Measurements from ENCODE around the gene RPL6.
"Not testable (repeated sequence)": the region's sequence is repeated elsewhere in the genome, so short reads cannot be mapped to it uniquely, and the experiment has no call there.

The RPL6 gene

GRCh38 chr12:112419297-112420133 lies 10.1 kb upstream of the RPL6 start:
- peak in 14 of 56 donors; percentile 5 to 66 (median 37) for DNase-seq

GRCh38 chr12:112418608-112419296 lies 9.3 kb upstream of the RPL6 start, which contains the start of gene PTPN11:
PTPN11 (plus strand) TSS chr12:112418947; CDS start chr12:112419112, 165 bp downstream.
- DNase-seq: peak; percentile 20 to 91 (median 79)

GRCh38 chr12:112418273-112418607 lies 8.8 kb upstream of the RPL6 start:
- DNase-seq: no peak

GRCh38 chr12:112415457-112415856 lies 6.1 kb upstream of the RPL6 start:
- not testable (repeated sequence) for DNase-seq

- DNase-seq: no peak
Measured at GRCh38 chr12:112413855-112414625, 4.6 kb upstream of the RPL6 start.

GRCh38 chr12:112409906-112410244 lies 470 bp upstream of the RPL6 start:
- no peak for DNase-seq

GRCh38 chr12:112408621-112409020 lies 784 bp downstream of the RPL6 start:
- DNase-seq: no peak

GRCh38 chr12:112407683-112408082 lies 1.7 kb downstream of the RPL6 start:
- DNase-seq: not testable (repeated sequence)

- no peak for DNase-seq
Measured at GRCh38 chr12:112406519-112407488, 2.6 kb downstream of the RPL6 start.

GRCh38 chr12:112401903-112402498 lies 7.4 kb downstream of the RPL6 start:
- no peak for DNase-seq

GRCh38 chr12:112401054-112401453 lies 8.4 kb downstream of the RPL6 start:
- no peak for DNase-seq

GRCh38 chr12:112393328-112393727 lies 16.1 kb downstream of the RPL6 start:
- DNase-seq: no peak

GRCh38 chr12:112389922-112390654 lies 19.3 kb downstream of the RPL6 start:
- DNase-seq: not testable (repeated sequence)

GRCh38 chr12:112389228-112389627 lies 20.2 kb downstream of the RPL6 start:
- no peak for DNase-seq

- DNase-seq: no peak
Measured at GRCh38 chr12:112386726-112387125, 22.7 kb downstream of the RPL6 start.

GRCh38 chr12:112382866-112383265 lies 26.5 kb downstream of the RPL6 start:
- DNase-seq: no peak

- DNase-seq: peak in 55 of 56 donors; percentile 54 to 98 (median 87)
Measured at GRCh38 chr12:112381883-112382796, 27.3 kb downstream of the RPL6 start, which contains the start of gene HECTD4. HECTD4 (minus strand) TSS chr12:112382431; CDS start chr12:112382128, 303 bp downstream.

GRCh38 chr12:112381406-112381882 lies 28.0 kb downstream of the RPL6 start:
- DNase-seq: peak in 13 of 56 donors; percentile 8 to 46 (median 32)

All from amygdala (tissue), 56 donors.